ENCODE results near the gene OXNAD1.

GRCh38 chr3:16318176-16318575 lies 53.2 kb downstream of the OXNAD1 start:
- TF ChIP-seq EZH2 (IDR thresholded peaks at IDR 0.05) (no peak), POLR2AphosphoS5 (IDR thresholded peaks at IDR 0.05; ENCODE audit: borderline replicate concordance, low read depth, low read length) (no peak), FOXP2 (optimal IDR thresholded peaks at IDR 0.05; ENCODE audit: control extremely low read depth, extremely low read length, insufficient read depth) (no peak)

Data from SK-N-MC (cell line).